RPMI7951 (cell line): Measurements from ENCODE around the gene CD81. TPM values are rescaled to one million over a fixed set of nuclear protein-coding genes. Genes with fewer than 3 reads are reported as not detected.

Experiments
- DNase-seq: peaks from one replicate; pipeline ENCODE4 v3.0.0-alpha.2; 2012; ENCODE audit warnings: low read depth
- total RNA-seq: library from RNA; depleted of rRNA; stranded (reverse); fragments of >200 nt; shearing (Covaris generic); gene quantifications from 2 replicates; pipeline ENCODE4 v1.2.3, GENCODE V29; 2014; rRNA removed

The CD81 gene
- total RNA-seq, 1 experiment from 2014 or later = 248 TPM

DNA sequence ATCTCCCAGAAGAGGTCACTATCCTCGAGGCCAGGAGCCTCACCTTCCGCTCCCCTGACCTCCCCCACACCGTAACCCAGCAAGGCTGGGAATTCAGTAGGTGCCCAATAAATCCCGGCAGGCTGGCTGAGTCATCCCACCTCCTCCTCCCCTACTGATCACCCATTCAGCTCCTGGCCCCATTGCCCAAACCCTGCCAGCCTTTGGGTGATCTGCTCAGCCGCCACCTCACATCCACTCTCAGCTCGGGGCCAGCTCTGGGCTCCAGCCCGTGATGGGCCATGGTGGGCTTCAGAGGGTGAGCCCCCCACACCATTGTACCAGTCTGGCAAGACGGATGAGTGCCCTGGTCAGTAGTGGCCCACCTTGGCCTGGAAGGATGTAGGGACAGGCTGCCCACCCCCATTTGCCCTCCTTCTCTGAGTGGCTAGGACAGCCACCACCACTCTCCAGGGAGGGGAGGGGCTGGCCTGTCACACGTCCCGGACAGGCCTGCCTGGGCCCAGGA lies 59.0 kb downstream of the CD81 start:
- DNase-seq = no peak

DNA sequence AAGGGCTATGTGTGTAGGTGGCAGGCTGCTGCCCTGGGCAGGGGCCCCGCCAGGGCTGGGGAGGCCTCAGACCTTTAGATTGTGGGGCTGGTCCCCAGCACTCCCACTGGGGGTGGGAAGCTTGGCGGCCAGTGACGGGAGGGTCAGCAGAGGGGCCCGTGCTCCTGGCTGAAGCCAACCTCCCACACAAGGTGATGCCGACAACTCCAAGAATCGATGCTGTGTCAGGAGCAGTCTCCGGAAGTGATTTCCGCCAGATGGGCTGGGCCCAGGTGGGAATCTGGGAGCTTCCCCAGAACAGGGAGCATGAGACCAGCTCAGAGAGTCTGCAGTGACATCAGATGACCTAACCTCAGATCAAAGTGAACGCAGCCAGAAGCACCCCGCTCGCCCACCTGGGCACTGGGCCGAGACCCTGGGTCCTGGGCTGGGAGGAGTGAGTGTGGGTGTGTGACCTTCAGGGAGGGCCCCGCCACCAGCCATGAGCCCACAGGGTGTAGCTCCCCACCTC lies 59.5 kb downstream of the CD81 start:
- no peak for DNase-seq

DNA sequence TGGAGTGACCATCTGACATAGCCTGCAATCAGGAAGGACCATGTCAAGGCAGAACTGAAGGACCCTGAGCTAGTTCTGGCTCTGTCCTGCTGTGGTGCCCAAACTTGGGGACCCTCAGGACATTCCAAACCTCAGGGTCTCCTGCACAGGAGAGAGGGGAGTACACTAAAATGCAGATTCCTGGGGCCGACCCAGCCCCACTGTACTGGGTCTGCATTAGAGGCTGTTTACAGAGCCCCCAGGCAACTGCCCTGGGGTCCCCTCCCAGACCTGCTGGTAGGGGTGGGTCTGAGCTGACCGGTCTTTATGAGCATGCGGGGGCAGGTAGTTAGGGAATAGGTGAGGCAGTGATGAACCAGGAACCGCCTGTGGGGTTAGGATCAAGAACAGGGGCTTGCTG lies 60.4 kb downstream of the CD81 start:
- no peak for DNase-seq

DNA sequence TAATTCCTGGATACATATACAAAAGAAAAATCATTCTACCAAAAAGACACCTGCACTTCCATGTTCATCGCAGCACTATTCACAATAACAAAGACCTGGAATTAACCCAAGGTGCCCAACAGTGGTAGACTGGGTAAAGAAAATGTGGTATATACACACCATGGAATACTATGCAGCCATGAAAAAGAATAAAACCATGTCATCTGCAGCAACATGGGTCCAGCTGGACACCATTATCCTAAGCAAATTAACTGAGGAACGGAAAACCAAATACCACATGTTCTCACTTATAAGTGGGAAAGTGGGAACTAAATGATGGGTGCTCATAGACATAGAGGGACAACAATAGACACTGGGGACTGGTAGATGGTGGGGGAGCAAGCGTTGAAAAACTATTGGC lies 62.7 kb downstream of the CD81 start:
- DNase-seq = no peak

- no peak for DNase-seq
These were observed 63.5 kb downstream of the CD81 start for GRCh38 chr11:2440646-2441045.

DNA sequence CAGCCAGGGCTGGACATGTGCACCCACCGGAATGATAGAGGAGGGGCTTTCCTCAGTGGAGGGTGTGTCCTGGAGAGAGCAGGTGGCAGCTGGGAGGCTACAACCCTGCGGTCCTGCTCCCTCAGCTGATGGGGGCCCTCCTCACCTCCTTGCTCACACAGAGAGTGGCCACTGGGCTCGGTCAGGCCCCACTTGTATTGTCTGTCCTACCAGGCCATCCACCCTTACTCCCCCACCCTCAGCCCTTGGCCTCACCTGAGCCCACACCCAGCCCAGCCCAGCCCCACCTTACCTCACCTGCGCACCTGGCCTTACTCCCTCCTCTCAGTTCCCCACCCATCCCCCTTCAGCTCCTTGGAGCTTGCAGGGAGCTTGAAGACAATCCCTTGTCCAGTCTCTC lies 64.1 kb downstream of the CD81 start:
- DNase-seq = no peak

DNA sequence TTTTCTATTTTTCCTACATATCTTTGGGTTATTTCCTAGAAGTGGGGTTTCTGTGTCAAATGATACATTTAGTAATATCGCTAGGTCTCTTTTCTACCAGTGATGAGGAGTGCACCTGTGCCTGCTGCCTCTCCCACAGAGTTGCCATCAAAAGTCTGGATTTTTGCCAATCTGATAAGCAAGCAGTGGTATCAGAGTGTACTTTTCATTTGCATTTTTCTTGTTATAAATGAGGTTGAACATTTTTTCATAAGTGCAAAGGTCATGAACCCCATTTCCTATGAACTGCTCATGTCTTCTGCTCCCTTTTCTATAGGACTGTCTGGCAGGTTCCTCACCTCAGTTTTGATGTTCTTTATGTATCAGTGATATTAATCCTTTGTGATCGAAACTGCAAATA lies 65.5 kb downstream of the CD81 start:
- DNase-seq = no peak

GRCh38 chr11:2443406-2443805 lies 66.3 kb downstream of the CD81 start:
- DNase-seq = no peak

GRCh38 chr11:2443881-2444820 lies 67.0 kb downstream of the CD81 start, which contains the start of gene TRPM5:
Gene TRPM5 (minus strand): TSS chr11:2444514. CDS start chr11:2423036, 21,478 bp downstream.
- no peak for DNase-seq

DNA sequence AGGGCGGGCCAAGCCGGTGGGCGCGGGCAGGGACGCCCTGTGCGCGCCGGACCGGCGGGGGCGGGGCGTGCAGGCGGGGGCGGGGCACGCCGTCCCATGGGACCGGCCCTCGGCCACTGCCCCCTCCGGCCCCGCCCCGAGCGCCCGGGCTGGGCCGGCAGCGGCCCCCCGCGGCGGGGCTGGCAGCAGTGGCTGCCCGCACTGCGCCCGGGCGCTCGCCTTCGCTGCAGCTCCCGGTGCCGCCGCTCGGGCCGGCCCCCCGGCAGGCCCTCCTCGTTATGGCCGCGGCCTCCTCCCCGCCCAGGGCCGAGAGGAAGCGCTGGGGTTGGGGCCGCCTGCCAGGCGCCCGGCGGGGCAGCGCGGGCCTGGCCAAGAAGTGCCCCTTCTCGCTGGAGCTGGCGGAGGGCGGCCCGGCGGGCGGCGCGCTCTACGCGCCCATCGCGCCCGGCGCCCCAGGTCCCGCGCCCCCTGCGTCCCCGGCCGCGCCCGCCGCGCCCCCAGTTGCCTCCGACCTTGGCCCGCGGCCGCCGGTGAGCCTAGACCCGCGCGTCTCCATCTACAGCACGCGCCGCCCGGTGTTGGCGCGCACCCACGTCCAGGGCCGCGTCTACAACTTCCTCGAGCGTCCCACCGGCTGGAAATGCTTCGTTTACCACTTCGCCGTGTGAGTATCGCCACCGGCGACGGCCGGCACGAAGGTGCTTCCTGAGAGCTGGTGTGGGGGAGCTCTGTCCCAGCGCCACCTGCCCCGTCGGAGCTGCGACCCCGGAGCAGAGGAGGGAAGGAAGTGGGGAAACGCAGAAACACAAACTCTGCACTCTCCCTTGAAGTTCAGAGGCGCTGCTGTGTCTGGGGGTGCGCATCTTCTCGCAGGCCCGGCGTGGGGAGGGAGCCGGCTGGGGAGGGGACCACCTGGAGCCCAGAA lies 68.0 kb downstream of the CD81 start, which contains the start of gene KCNQ1:
TSS of gene KCNQ1 (plus strand) at position 188 of the 925 bp plus-strand sequence. CDS start at position 279, 91 bp downstream.
- DNase-seq = no peak

- DNase-seq = no peak
These were observed 68.8 kb downstream of the CD81 start for GRCh38 chr11:2445746-2446551.

- no peak for DNase-seq
These were observed 69.6 kb downstream of the CD81 start for GRCh38 chr11:2446590-2447252.

Other genes with a start within 250 kb of the CD81 start
- gene IGF2, start 237.9 kb upstream of the CD81 start, total RNA-seq = not detected in 2 replicates
- gene INS, start 216.1 kb upstream of the CD81 start, total RNA-seq = not detected in 2 replicates
- 0.24 and 0.88 TPM in 2 replicates for gene TH, start 205.5 kb upstream of the CD81 start, total RNA-seq
- not detected in 2 replicates for gene ASCL2, start 106.7 kb upstream of the CD81 start, total RNA-seq
- gene C11orf21, start 75.4 kb upstream of the CD81 start, total RNA-seq = 0.68 and 1.6 TPM in 2 replicates
- gene TSPAN32, start 75.3 kb upstream of the CD81 start, total RNA-seq = 0.72 and 2.7 TPM in 2 replicates
- gene TSSC4, start 23.4 kb downstream of the CD81 start, total RNA-seq = 22.9 and 38.2 TPM in 2 replicates
- not detected in 2 replicates for gene TRPM5, start 67.2 kb downstream of the CD81 start, total RNA-seq
- gene KCNQ1, start 67.7 kb downstream of the CD81 start, total RNA-seq = not detected in 2 replicates